HG03045 (cell line): ENCODE measurements around the gene SULF2.

ENCODE experiments used
- ATAC-seq: cut with Tn5 transposase; IDR thresholded peaks from one replicate; pipeline ENCODE4 v1.9.1; 2021; ENCODE audit warnings: mild to moderate bottlenecking, moderate library complexity; ENCODE audit not compliant: unreplicated experiment

SULF2 gene

DNA sequence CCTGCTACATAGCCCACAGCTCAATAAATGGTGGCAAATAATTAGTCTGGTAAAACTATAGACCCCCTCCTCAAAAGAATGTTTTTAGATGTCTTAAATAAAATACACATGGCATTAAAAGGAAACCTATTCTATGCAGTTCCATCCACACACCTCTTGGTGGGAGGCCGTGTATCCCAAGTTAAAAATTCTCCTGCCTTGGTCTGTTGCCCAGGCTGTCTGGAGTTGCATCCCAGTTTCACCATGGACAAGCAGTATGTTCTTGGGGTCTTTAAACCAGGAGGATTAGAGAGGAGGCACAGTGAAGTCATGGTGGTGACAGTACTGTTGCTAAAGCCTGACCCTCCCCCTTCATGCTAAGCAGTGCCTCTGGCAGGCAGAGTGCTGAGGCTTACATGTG is 95.5 kb downstream of the SULF2 start:
- ATAC-seq: no peak

- ATAC-seq: no peak
Observed at GRCh38 chr20:47688385-47689381, 96.6 kb downstream of the SULF2 start.

- ATAC-seq: no peak
Observed at GRCh38 chr20:47687095-47687987, 97.9 kb downstream of the SULF2 start.

GRCh38 chr20:47686545-47686944 is 98.7 kb downstream of the SULF2 start:
- ATAC-seq: no peak

DNA sequence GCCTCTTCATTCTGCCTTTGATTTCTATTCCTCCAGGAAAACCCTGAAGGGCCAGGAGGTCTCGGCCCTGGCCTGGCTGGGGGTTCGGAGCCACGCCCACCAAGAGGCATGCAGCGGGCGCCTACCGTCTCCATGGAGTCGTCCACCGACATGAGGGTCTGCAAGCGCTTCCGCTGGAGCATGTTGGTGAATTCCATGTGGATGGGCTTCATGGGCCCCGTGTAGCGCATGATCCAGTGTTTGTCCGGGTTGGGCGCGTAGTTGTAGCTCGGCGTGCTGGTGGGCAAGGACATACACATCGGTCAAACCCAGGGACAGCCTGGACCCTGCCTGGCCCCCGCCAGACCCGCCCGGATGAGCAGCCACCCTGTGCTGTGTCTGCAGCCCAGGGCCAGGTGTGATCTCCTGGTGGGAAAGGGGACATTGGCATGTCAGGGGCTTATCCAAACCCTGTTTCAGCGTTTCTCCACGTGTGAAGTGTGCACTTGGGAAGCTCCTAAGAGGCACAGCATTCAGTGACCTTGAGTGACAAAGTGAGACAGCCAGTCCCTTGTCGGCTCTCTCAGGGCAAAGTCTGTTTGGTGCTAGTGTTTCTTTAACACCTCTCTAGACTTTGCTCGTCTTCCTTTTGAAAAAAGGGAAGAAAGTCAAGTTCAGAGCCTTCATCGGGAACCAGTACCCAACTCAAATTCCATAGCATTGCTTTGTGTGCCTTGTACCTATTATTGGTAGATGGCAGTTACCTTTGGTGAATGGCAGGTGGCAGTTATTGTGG is 100.8 kb downstream of the SULF2 start:
- no peak for ATAC-seq

- ATAC-seq: no peak
Observed at GRCh38 chr20:47682916-47683315, 102.4 kb downstream of the SULF2 start.

DNA sequence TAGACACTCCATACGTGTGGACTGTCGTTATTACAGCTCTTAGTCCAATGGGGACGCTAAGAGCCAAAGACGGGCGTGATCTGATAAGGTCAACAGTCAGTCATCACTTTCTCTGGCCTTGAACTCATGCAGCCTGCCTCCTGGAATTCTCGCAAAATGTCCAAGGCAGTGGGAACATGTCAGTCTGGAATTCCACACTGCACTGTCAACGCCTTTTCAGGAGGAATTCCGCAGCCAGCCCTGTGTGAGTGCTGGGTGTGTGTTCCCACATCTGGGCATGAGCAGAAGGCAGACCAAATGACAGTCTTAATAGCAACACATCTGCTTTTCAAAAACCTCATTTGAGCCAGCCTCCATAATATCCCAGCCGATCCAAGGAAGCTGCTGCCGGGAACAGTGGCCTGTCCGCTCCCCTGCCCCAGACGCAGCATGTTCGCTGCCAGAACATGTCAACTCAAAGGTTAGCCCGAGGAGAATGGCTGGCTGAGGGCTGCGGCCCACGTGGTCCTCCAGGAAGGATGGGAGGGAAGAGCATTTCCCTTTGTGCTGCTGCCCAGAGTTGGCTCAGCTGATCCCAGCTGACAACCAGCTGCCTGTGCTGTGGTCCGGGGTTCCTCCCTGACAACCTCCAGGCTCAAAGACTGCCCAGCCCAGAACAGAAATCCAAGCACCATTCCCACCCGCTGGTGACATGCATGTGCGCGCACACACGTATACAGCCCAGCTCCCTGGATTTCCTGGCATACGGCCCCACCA is 103.1 kb downstream of the SULF2 start:
- no peak for ATAC-seq

DNA sequence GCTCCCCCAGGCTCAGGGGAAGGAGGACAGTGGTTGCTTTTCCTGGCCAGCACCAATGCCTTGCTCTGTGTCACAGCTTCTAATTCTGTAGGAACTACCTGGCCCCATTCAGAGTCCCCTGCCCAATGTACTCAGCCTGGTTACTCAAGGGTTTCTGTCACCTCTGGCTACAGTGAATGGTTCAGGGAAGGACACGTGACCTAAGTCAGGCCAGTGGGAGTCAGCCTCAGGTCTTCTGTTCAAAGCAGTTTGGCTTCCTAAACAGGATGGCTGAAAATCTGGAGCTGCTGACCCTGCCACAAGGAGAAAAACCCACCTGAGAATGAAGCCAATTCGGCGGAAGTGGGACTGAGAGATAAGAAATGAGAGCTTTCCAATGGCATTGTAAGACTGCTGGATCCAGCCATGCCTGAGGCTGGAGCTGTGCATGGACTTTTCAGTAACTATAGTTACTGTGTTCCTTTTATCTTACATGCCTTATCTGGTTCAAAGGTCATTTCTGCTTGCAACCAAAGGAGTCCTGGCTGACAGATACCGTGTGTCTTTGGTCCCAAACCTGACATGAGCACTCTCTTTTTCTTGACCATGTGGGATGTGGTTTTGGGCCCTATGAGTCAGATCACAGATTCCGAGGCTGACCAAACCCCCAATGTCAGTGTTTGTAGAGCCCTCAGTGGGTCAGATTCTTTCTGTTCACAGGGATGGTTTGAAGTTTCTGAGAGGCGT is 104.3 kb downstream of the SULF2 start:
- no peak for ATAC-seq

- no peak for ATAC-seq
Observed at GRCh38 chr20:47679462-47679861, 105.8 kb downstream of the SULF2 start.

- ATAC-seq: no peak
Observed at GRCh38 chr20:47678536-47678935, 106.7 kb downstream of the SULF2 start.

- no peak for ATAC-seq
Observed at GRCh38 chr20:47677635-47678453, 107.4 kb downstream of the SULF2 start.

DNA sequence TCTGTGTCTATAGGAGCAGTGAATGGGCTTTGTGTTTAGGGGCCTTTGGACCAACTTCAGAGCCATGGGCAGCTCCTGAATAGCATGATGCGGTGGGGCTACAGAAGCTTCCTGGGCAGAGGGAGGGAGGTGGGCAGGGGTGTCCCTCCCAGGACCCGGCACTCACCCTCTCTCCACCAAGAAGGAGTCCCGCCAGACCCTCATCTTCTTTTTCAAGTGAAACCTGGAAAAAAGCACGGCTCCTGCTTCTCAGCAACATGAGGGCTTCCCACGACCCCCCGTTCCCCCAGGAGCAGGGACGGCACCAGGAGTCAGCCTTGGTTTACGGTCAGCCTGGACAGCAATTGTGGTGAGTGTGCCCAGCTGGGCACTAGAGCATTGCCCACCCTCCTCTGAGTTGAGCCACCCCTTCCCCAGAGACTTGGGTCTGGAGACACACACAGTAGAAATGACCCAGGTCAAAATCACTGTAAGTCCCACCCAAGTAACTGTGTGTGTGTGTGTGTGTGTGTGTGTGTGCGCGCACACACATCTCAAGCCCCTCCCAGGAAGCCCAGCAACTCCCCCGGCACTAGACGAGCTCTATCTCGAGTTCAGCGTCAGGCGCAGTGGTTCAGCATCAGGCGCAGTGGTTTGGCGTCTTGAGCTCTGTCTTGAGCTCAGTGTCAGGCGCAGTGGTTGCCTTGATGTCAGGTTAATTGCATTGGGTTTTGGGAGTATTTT is 108.2 kb downstream of the SULF2 start:
- no peak for ATAC-seq

DNA sequence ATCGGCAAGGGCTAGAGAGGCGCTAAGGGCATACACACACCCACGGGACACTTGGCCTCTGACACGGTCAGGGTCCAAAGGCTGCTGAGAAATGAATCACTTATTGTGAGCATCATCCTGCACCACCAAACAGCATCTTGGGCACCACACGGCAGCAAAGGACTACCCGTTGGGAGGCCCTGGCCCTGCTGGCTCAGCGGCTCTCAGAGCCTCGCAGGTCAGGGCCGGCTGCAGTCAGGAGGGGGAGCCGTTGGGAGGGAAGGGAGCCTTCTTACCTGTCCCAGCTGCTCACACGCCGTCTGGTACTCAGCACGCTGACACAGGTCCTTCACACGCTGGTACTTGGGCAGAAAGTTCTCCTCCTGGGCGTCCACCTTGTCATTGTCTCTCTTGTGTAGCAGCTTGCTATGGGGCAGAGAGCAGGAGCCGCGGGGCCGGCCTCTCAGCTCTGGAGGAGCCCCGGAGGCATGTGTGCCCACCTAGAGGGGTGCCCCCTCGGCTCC is 109.0 kb downstream of the SULF2 start:
- no peak for ATAC-seq

- no peak for ATAC-seq
Observed at GRCh38 chr20:47675190-47676142, 109.8 kb downstream of the SULF2 start.

DNA sequence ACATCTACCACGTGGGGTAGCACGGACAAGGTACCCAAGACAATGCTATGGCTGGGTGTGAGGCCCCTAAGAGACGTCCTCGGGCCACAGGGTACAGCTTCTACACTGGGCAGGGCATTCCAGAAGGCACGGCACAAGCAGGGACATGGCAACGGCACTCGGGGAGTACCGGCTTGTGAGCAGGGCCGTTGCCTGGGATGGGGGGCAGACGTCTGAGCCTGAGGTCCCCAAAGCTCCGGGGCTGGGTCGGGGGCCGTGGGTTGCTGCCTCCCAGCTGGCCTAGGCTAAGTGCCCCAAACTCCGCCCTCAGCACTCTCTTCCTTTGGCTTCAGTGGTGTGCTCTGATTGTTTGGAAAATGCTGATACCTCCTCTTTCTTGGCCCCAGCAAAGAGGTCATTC is 110.6 kb downstream of the SULF2 start:
- no peak for ATAC-seq

- no peak for ATAC-seq
Observed at GRCh38 chr20:47674145-47674544, 111.1 kb downstream of the SULF2 start.

GRCh38 chr20:47673671-47673955 is 111.7 kb downstream of the SULF2 start:
- ATAC-seq: no peak
